ENCODE data around the gene KRTAP5-11.

The KRTAP5-11 gene

GRCh38 chr11:71556018-71556417, 26.7 kb downstream of the KRTAP5-11 start:
- TF ChIP-seq, protein P1, sequence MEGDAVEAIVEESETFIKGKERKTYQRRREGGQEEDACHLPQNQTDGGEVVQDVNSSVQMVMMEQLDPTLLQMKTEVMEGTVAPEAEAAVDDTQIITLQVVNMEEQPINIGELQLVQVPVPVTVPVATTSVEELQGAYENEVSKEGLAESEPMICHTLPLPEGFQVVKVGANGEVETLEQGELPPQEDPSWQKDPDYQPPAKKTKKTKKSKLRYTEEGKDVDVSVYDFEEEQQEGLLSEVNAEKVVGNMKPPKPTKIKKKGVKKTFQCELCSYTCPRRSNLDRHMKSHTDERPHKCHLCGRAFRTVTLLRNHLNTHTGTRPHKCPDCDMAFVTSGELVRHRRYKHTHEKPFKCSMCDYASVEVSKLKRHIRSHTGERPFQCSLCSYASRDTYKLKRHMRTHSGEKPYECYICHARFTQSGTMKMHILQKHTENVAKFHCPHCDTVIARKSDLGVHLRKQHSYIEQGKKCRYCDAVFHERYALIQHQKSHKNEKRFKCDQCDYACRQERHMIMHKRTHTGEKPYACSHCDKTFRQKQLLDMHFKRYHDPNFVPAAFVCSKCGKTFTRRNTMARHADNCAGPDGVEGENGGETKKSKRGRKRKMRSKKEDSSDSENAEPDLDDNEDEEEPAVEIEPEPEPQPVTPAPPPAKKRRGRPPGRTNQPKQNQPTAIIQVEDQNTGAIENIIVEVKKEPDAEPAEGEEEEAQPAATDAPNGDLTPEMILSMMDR (IDR thresholded peaks at IDR 0.05; ENCODE audit: low read depth, low read length, missing control alignments) = no peak

GRCh38 chr11:71555508-71555907, 27.2 kb downstream of the KRTAP5-11 start:
- H3K4me3 ChIP-seq (replicated peaks; ENCODE audit: low read depth, low read length) = no peak overlapping the region
- DNase-seq (ENCODE audit: extremely low read depth, low read depth) = no peak
- TF ChIP-seq, protein P1 (IDR thresholded peaks at IDR 0.05; ENCODE audit: low read depth, low read length, missing control alignments) = no peak

More at GRCh38 chr11:71556018-71556417, 26.7 kb downstream of the KRTAP5-11 start:
- no peak overlapping the region for H3K4me3 ChIP-seq (replicated peaks; ENCODE audit: low read depth, low read length)
- no peak for DNase-seq (ENCODE audit: extremely low read depth, low read depth)

- no peak for DNase-seq (ENCODE audit: extremely low read depth, low read depth)
- TF ChIP-seq, protein P1 (IDR thresholded peaks at IDR 0.05; ENCODE audit: low read depth, low read length, missing control alignments) = no peak
Measured at GRCh38 chr11:71554996-71555395, 27.7 kb downstream of the KRTAP5-11 start.

DNA sequence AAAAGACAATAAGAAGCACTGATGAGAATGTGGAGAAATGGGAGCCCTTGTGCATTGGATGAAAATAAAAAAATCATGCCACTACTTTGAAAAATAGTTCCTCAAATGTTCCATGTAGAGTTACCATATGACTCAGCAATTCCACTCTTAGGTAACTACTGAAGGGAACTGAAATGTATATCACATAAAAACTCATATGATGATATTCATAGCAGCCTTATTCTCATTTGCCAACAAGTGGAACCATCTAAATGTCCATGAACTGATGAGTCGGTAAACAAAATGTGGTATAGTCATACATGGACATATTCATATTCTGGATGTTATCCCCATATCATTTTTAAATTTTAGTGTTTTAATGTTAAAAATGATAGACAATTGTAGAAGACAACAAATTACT, 31.0 kb downstream of the KRTAP5-11 start:
- DNase-seq (ENCODE audit: extremely low read depth, low read depth) = no peak
- TF ChIP-seq, protein P1 (IDR thresholded peaks at IDR 0.05; ENCODE audit: low read depth, low read length, missing control alignments) = no peak
- H3K4me3 ChIP-seq (replicated peaks; ENCODE audit: low read depth, low read length) = no peak overlapping the region

More at GRCh38 chr11:71554996-71555395, 27.7 kb downstream of the KRTAP5-11 start:
- H3K4me3 ChIP-seq (replicated peaks; ENCODE audit: low read depth, low read length) = no peak overlapping the region

GRCh38 chr11:71548716-71549151, 33.9 kb downstream of the KRTAP5-11 start:
- H3K4me3 ChIP-seq (replicated peaks; ENCODE audit: low read depth, low read length) = no peak overlapping the region
- TF ChIP-seq, protein P1 (IDR thresholded peaks at IDR 0.05; ENCODE audit: low read depth, low read length, missing control alignments) = no peak
- DNase-seq (ENCODE audit: extremely low read depth, low read depth) = no peak

GRCh38 chr11:71548120-71548519, 34.6 kb downstream of the KRTAP5-11 start, which contains the start of gene KRTAP5-9:
Gene KRTAP5-9, plus strand, starts transcription at chr11:71548420. Its CDS starts 238 bp downstream, at chr11:71548658.
- TF ChIP-seq, protein P1 (IDR thresholded peaks at IDR 0.05; ENCODE audit: low read depth, low read length, missing control alignments) = no peak
- DNase-seq (ENCODE audit: extremely low read depth, low read depth) = no peak
- no peak within 1 kb of the TSS for H3K4me3 ChIP-seq (replicated peaks; ENCODE audit: low read depth, low read length)

DNA sequence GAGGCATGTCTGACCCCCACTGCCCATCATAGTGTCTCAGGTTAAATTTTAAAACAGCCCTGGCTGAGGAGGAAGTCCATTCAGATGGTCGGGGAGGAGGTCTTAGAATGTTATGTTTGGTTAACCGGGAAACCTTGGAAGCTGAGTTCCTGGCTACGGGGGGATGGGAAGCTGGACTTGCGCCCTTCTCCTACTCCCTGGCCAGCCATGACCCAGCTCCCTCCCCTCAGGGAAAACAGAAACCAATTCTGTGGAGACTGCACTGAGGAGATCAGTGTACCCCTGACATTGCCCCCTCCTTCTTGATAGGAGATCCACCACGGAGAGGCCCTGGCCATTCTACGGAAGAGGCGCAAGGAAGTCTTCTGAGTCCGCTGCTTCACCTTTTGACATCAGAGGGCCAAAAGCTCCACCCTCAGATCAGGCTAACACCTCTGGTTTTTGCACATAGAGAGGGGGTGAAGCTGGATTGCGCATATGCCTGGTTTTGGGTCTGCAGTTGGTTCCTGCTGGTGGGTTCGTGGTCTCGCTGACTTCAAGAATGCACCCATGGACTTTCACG, 37.2 kb downstream of the KRTAP5-11 start:
- H3K4me3 ChIP-seq (replicated peaks; ENCODE audit: low read depth, low read length) = no peak overlapping the region
- DNase-seq (ENCODE audit: extremely low read depth, low read depth) = no peak
- TF ChIP-seq, protein P1 (IDR thresholded peaks at IDR 0.05; ENCODE audit: low read depth, low read length, missing control alignments) = no peak
